ENCODE results near the gene SLC27A2. TPM values are rescaled to one million over a fixed set of nuclear protein-coding genes. Genes with fewer than 3 reads are reported as not detected.
"Not testable (repeated sequence)": the region's sequence is repeated elsewhere in the genome, so short reads cannot be mapped to it uniquely, and the experiment has no call there.

The SLC27A2 gene
- polyA plus RNA-seq, 1 experiment, result 0.22 TPM

GRCh38 chr15:50168379-50168778, 13.6 kb upstream of the SLC27A2 start:
- no peaks in the 10 kb centered on the region for H3K36me3 ChIP-seq (ENCODE audit: control insufficient read depth, insufficient read depth, low read length)
- no peaks in the 10 kb centered on the region for H3K27me3 ChIP-seq (ENCODE audit: control insufficient read depth, insufficient read depth, low read length)
- POLR2A ChIA-PET, result no interaction called here
- DNase-seq (ENCODE audit: low read depth), result no peak
- TF ChIP-seq CTCF (IDR thresholded peaks at IDR 0.05; ENCODE audit: insufficient read depth, low read depth, low read length), result no peak
- CTCF ChIA-PET, result interaction anchor here (1.4 kb wide), 1 partner anchor 13 kb away, joined by 9 read pairs; no protein-coding TSS in a partner anchor
- no peak overlapping the region for H3K4me3 ChIP-seq (ENCODE audit: low read depth, low read length)

- H3K36me3 ChIP-seq (ENCODE audit: control insufficient read depth, insufficient read depth, low read length), result no peaks in the 10 kb centered on the region
- no peak overlapping the region for H3K4me3 ChIP-seq (ENCODE audit: low read depth, low read length)
- CTCF ChIA-PET, result interaction anchor here (1.4 kb wide), 1 partner anchor 12 kb away, joined by 9 read pairs; no protein-coding TSS in a partner anchor
- no peak for DNase-seq (ENCODE audit: low read depth)
- no peak for TF ChIP-seq CTCF (IDR thresholded peaks at IDR 0.05; ENCODE audit: insufficient read depth, low read depth, low read length)
- no peaks in the 10 kb centered on the region for H3K27me3 ChIP-seq (ENCODE audit: control insufficient read depth, insufficient read depth, low read length)
- POLR2A ChIA-PET, result no interaction called here
Measured at GRCh38 chr15:50168783-50169411, 13.1 kb upstream of the SLC27A2 start.

- H3K36me3 ChIP-seq (ENCODE audit: control insufficient read depth, insufficient read depth, low read length); H3K27me3 ChIP-seq (ENCODE audit: control insufficient read depth, insufficient read depth, low read length); H3K4me3 ChIP-seq (ENCODE audit: low read depth, low read length); CTCF ChIA-PET; POLR2A ChIA-PET; DNase-seq (ENCODE audit: low read depth): not testable (repeated sequence)
Measured at GRCh38 chr15:50172360-50172895, 9.6 kb upstream of the SLC27A2 start.

GRCh38 chr15:50176869-50177268, 5.1 kb upstream of the SLC27A2 start:
- no peaks in the 10 kb centered on the region for H3K36me3 ChIP-seq (ENCODE audit: control insufficient read depth, insufficient read depth, low read length)
- no peak overlapping the region for H3K4me3 ChIP-seq (ENCODE audit: low read depth, low read length)
- CTCF ChIA-PET, result no interaction called here
- peaks cover 3% of the 10 kb centered on the region for H3K27me3 ChIP-seq (ENCODE audit: control insufficient read depth, insufficient read depth, low read length)
- TF ChIP-seq CTCF (IDR thresholded peaks at IDR 0.05; ENCODE audit: insufficient read depth, low read depth, low read length), result no peak
- POLR2A ChIA-PET, result no interaction called here
- DNase-seq (ENCODE audit: low read depth), result no peak

- Histone ChIP-seq H3K27me3 (ENCODE audit: control insufficient read depth, insufficient read depth, low read length) (peaks cover 5% of the 10 kb centered on the region), H3K36me3 (ENCODE audit: control insufficient read depth, insufficient read depth, low read length) (no peaks in the 10 kb centered on the region), H3K4me3 (ENCODE audit: low read depth, low read length) (no peak overlapping the region)
- DNase-seq (ENCODE audit: low read depth), result no peak
- TF ChIP-seq CTCF (IDR thresholded peaks at IDR 0.05; ENCODE audit: insufficient read depth, low read depth, low read length), result no peak
- POLR2A ChIA-PET, result no interaction called here
- CTCF ChIA-PET, result interaction anchor here (0.7 to 1.1 kb wide), 2 partner anchors 11 to 13 kb away, joined by 3 to 6 read pairs; no protein-coding TSS in a partner anchor
Measured at GRCh38 chr15:50180091-50180490, 1.9 kb upstream of the SLC27A2 start.

Data from BJ (cell line).